ENCODE results near the gene PAIP2.
"Not testable (repeated sequence)": the region's sequence is repeated elsewhere in the genome, so short reads cannot be mapped to it uniquely, and the experiment has no call there.

PAIP2 gene

DNA sequence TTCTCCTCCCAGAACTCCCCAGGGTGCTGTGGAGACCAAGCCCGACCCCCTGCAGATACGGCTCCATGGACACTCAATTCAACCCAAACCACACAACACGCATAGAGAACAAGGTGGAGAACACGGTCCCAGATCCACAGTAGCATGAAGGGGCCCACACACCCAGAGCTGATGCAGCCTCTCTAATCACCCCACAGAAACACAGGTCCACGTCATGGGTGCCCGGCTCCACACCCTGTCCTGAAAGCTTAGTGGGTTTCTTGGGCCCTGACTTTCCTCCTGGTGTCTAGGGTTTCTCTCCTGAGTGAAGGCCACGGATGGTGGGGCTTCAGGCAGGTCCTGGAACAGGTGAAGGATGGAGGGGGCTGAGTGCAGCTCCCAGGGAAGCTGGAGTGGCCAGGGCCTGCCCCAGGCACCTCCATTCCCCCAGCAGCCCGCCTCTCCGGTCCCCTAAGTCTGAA, 43.0 kb downstream of the PAIP2 start:
- DNase-seq (ENCODE audit: low read depth) = no peak
- TF ChIP-seq, protein P1, sequence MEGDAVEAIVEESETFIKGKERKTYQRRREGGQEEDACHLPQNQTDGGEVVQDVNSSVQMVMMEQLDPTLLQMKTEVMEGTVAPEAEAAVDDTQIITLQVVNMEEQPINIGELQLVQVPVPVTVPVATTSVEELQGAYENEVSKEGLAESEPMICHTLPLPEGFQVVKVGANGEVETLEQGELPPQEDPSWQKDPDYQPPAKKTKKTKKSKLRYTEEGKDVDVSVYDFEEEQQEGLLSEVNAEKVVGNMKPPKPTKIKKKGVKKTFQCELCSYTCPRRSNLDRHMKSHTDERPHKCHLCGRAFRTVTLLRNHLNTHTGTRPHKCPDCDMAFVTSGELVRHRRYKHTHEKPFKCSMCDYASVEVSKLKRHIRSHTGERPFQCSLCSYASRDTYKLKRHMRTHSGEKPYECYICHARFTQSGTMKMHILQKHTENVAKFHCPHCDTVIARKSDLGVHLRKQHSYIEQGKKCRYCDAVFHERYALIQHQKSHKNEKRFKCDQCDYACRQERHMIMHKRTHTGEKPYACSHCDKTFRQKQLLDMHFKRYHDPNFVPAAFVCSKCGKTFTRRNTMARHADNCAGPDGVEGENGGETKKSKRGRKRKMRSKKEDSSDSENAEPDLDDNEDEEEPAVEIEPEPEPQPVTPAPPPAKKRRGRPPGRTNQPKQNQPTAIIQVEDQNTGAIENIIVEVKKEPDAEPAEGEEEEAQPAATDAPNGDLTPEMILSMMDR (conservative IDR thresholded peaks at IDR 0.05; ENCODE audit: low read depth, low read length) = no peak
- H3K4me3 ChIP-seq (ENCODE audit: low read length) = no peak overlapping the region

GRCh38 chr5:139385061-139386049, 43.7 kb downstream of the PAIP2 start:
- no peak overlapping the region for H3K4me3 ChIP-seq (ENCODE audit: low read length)
- TF ChIP-seq, protein P1 (conservative IDR thresholded peaks at IDR 0.05; ENCODE audit: low read depth, low read length) = no peak
- no peak for DNase-seq (ENCODE audit: low read depth)

DNA sequence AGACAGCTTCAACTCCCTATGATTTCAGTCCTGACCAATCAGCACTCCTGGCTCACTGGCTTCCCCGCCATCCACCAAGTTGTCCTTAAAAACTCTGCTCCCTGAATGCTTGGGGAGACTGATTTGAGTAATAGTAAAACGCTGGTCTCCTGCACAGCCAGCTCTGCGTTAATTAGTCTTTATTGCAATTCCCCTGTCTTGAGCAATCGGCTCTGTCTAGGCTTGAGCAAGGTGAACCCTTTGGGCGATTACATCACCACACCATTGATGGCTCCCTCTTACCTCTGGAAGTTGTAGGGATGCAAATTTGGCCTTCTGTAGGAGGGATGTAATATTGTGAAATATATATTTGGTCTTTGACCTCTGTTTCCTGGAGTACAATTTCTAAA, 44.4 kb downstream of the PAIP2 start:
- DNase-seq (ENCODE audit: low read depth) = no peak
- H3K4me3 ChIP-seq (ENCODE audit: low read length) = no peak overlapping the region
- TF ChIP-seq, protein P1 (conservative IDR thresholded peaks at IDR 0.05; ENCODE audit: low read depth, low read length) = no peak

- not testable (repeated sequence) for H3K4me3 ChIP-seq (ENCODE audit: low read length); DNase-seq (ENCODE audit: low read depth)
Observed at GRCh38 chr5:139386956-139387355, 45.3 kb downstream of the PAIP2 start.

DNA sequence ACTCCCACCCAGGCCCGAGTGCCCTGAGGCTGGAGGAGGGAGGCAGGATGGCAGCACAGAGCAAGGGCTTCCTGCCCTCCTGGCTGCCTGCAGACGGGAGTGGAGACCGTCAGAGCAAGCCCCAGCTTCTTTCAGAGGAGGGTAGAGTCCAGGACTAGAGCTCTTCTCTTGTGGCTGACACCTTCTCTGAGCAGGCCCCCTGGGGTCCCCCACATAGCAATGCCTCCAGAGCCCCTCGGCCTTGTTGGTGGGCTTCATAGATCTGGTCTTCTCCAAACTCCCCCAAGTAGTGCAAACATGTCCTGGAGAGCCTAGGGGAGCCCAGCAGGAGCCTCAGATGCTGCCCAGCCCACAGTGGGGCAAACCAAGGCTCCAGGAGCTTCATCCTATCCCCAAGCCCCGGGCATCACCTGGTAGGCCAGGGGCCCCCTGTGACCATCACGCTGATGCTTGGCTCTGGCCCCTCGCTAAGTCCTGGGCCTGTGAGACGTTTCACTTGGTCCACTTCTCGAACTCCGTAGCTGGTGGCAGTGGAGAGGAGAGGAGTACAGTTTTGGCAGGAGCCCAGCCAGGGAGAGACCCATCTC, 46.0 kb downstream of the PAIP2 start:
- DNase-seq (ENCODE audit: low read depth) = no peak
- TF ChIP-seq, protein P1 (conservative IDR thresholded peaks at IDR 0.05; ENCODE audit: low read depth, low read length) = no peak
- H3K4me3 ChIP-seq (ENCODE audit: low read length) = no peak overlapping the region

DNA sequence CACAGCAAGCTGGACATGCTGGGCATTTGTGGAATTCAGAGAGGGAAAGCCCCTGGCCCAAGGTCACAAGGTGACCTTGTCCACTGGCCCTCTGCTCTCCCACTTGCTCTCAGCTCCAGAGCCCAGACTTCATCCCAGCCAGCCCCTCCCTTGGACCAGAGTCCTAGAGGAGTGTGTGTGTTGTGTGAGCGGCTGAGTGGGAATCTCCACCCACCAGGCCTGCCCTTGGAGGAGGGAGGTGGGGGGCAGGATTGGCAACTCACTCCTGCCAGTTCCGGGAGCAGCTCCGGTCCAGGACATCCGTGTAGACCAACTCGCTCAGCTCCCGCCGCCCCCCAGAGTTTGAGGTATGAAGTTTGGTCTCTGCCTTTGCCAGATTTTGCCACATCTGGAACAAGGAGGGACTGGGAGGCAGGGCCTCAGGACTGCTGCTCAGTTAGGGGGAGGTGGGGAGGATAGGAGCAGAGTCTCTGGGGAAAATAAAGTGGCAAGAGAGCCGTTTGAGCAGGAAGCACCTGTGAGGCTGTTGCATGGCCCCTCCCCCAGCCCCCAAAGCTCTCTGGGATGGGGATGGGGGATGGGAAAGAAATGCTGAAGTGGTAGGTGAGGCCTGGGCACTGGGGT, 46.7 kb downstream of the PAIP2 start:
- TF ChIP-seq, protein P1 (conservative IDR thresholded peaks at IDR 0.05; ENCODE audit: low read depth, low read length) = no peak
- H3K4me3 ChIP-seq (ENCODE audit: low read length) = no peak overlapping the region
- DNase-seq (ENCODE audit: low read depth) = no peak
